HG02840 (cell line): ENCODE data around the gene PTGFR.

ENCODE experiments used
- ATAC-seq: cut with Tn5 transposase; IDR thresholded peaks from one replicate; pipeline ENCODE4 v1.9.1; 2021; ENCODE audit warnings: mild to moderate bottlenecking, moderate library complexity, moderate number of reproducible peaks; ENCODE audit not compliant: unreplicated experiment, low FRiP score

The PTGFR gene

DNA sequence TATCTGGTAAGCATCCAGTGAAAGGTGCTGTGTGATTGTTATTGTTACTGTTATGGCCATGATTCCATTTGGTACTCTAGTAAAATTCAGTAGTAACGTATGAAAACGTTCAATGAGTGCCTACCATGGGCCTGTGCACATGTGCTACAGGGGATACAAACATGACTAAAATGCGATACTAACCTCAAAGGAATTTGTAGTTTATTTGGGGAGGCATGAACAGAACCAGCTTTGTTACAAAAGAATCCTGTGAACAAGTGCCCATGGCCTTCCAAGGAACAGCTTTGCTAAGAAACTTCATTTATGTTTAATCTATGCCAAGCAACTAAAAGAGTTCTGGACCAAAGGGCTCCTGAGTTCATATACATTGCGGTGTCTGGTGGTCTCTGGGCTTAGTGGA, 28.7 kb downstream of the PTGFR start:
- ATAC-seq: no peak

GRCh38 chr1:78520216-78520615, 29.4 kb downstream of the PTGFR start:
- ATAC-seq: no peak

- no peak for ATAC-seq
Measured at GRCh38 chr1:78520843-78521242, 30.1 kb downstream of the PTGFR start.

GRCh38 chr1:78522136-78522535, 31.4 kb downstream of the PTGFR start:
- no peak for ATAC-seq

DNA sequence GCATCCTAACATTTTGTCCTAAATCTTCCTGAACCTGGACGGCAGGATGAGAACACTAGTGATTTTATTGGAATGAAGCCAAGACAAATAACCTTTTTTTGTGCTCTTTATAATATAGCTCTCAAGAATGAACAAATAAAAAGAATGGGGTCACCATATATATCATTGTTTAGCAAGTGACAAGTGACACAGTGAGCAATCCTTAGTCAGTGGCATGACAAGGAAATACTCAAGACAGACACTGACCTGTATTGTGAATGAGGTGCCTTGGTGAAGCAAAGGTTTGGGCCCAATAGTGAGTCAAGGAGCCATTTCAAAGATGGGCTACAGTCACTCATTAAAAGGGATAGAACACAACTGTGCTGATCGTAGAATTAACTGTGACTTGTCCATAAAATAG, 35.7 kb downstream of the PTGFR start:
- no peak for ATAC-seq

GRCh38 chr1:78527706-78528105, 36.9 kb downstream of the PTGFR start:
- ATAC-seq: no peak

DNA sequence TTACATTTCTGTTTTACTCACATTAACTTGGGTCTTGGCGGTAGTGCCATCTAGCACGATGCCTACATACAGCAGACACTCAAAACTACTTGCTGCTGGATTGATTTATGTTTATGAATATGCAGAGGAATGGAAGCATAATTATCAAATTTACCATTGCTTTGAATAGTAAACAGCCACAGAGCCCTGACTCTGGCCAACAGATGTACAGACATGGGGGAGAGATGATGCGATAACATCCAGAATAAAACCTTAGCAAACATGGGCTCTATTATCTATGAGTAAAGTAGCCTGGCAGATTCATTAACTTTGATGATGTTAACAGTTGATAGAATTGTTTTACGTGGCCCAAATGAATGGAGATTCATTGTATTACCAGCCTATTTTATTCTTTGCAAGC, 42.8 kb downstream of the PTGFR start:
- ATAC-seq: no peak

GRCh38 chr1:78535286-78535685, 44.5 kb downstream of the PTGFR start:
- ATAC-seq: no peak

GRCh38 chr1:78536427-78536826, 45.7 kb downstream of the PTGFR start:
- ATAC-seq: no peak

GRCh38 chr1:78540048-78540447, 49.3 kb downstream of the PTGFR start:
- no peak for ATAC-seq

- ATAC-seq: no peak
Measured at GRCh38 chr1:78541479-78541878, 50.7 kb downstream of the PTGFR start.

DNA sequence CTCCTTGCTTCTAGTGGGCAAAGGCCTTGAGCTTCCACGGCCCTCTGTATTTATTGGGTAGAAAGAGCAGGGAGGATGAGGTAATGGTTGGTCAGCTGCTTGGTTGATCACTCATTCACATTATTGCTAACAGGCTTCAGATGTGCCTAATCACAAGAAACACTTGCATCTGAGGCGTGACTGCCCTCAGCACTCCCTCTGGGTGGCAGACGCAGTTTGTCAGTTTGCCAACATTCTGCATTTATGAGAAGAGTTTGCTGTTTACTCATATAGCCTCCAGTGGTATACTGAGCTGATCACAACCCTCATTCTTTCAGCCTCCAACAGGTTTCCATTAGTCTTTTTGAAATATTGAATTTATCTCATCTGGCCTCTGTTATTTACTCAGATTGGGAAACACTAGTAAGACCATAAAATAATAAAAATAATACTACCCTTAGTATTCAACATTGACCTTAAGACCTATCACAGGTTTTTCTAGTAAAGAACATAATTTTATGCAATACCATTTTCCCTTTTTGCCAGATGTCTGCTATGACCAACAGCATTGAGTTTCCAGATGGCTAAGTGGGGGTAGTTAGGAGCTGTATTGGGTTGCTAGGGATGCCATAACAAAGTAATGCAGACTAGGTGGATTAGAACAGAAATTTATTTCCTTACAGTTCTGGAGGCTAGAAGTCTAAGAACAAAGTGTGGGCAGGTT, 53.3 kb downstream of the PTGFR start:
- no peak for ATAC-seq

DNA sequence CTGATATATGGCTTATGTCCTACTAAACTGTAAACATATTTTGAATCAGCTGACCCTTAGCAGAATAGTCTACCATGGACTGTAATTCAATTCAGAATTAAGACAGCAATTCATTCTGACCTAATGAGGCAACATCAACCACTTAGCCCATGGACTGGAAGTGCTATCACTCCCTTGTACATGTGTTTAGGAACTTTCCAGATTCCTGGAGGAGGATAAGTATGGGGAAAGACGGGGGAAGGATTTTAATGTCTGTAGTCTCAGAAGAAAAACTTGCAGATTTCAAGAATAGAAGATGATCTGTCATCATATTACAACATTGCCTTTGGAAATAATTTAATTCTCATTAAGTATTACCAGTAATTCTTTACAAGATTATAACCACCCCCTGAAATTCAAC, 56.3 kb downstream of the PTGFR start:
- ATAC-seq: no peak

- no peak for ATAC-seq
Measured at GRCh38 chr1:78549331-78549730, 58.6 kb downstream of the PTGFR start.

DNA sequence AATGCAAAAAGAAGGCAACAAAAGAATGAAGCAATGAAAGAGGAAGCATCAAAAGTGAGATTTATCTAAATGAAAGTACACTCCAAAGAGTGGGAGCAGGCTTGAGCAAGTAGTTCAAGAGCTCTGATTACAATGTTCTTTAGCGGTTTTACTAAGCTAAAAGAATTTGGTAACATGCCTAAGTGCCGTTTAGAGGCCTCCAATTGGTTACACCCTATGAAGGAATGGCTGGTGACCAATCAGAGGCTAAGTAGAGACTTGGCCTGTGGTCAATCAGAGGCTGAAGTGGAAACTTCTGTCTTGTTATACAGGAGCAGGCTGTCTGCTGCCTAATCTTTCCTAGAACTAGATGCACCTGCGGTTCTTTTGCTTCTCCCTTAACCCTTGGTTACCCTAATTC, 59.1 kb downstream of the PTGFR start:
- no peak for ATAC-seq

GRCh38 chr1:78553859-78554258, 63.1 kb downstream of the PTGFR start:
- ATAC-seq: no peak

- no peak for ATAC-seq
Measured at GRCh38 chr1:78554840-78555239, 64.1 kb downstream of the PTGFR start.

DNA sequence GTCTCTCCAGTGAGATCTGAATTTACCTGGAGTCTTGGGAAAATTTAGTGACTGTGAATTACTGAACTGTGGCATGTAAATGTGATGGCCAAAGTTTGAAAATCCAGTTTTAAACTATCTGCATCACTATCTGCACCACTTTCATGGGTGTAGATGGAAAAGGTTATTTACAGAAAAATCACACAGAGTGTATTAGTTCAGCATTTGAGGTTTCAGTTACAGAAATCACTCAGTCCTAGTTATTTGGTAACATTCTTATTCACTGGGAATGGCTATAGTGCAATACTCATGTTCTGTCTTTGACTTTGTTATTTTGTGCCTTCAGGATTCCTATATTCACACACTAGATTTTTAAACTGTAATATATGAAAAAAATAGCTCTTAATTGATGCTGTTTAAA, 68.9 kb downstream of the PTGFR start:
- no peak for ATAC-seq

DNA sequence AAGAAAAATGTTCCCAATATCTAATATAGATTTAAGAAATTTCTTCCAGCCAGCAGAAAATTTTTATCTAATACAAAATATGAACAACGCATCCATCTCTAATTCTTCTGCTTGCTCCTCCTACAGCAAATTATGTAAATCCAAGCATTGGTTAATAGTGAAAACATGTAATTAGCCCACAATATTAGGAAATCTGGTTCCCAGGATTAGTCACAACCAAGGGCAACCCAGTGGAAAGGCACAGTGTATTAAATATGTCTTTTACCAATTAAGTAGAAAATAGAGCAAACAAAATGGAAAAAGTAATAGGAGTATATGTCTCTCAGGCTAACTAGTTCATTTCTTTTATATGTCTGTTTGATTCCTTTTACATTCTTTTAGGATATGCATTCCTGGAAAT, 70.0 kb downstream of the PTGFR start:
- ATAC-seq: no peak

GRCh38 chr1:78561856-78562255, 71.1 kb downstream of the PTGFR start:
- ATAC-seq: no peak

DNA sequence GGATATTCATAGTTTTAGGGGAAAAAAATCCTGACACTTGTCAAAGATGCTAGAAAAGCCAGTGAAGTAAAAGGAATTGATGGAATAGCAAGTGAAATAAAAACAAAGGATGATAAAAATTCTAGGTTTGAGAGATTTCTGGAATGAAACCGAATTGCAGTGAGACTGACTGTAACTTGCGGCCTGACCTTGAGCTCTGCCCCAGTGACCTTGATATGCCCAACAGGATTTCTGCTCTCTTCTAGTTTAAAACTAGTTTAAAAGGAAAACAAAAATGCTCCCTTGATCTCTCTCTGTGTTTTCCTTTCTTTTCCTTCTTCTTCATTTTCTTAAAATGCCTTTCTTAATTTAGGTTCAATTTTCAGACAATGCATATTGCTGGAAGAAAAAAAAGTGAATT, 74.6 kb downstream of the PTGFR start:
- ATAC-seq: no peak

GRCh38 chr1:78570539-78570938, 79.8 kb downstream of the PTGFR start:
- no peak for ATAC-seq
